H1 (cell line): ENCODE data around the gene MAML3.

Source experiments
- EZH2 ChIP-seq: fragments of 200-600 bp; sonication (generic); IDR thresholded peaks from 2 replicates; pipeline ENCODE4 v1.7.1; 2012; ENCODE audit warnings: low read depth, mild to moderate bottlenecking, moderate library complexity, low read length, inconsistent platforms; ENCODE audit not compliant: severe bottlenecking
- TF ChIP-seq, protein P1 (sequence below), 3 experiments: IDR thresholded peaks; 1 replicate in 2 of 3; 2 replicates in 1 of 3; pipeline versions ENCODE4 v1.5.1 to v1.6.1; 2011; ENCODE audit warnings: low read length in 3 of 3, mild to moderate bottlenecking in 3 of 3, inconsistent platforms in 2 of 3, low read depth in 1 of 3, moderate library complexity in 1 of 3; ENCODE audit not compliant: insufficient read depth in 1 of 3; ENCODE audit errors: control extremely low read depth in 1 of 3

DNA sequence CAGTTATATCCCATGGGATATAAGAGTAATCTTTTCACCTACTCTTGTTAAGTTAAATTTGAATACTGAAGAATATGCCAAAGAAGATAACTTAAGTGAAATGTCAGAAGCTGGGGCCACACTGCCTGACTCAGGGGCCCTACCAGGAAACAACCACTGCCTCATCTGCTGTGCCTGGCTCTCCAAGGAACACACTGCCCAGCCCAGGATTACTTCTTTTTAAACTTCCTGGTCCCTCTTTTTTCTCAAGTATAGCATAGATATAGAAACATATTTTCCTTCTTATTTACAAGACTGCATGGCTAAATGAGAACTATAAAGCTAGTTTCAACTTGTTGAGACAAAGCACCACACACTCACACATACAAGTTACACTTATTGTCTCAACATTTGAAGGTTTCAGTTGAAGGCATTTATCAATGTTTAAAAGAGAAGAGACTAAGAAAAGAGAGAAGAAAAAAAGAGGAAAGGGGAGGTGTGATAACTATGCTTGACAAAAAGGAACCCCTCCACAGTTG, 45.2 kb downstream of the MAML3 start:
- no peak for TF ChIP-seq EZH2
- TF ChIP-seq, protein P1, sequence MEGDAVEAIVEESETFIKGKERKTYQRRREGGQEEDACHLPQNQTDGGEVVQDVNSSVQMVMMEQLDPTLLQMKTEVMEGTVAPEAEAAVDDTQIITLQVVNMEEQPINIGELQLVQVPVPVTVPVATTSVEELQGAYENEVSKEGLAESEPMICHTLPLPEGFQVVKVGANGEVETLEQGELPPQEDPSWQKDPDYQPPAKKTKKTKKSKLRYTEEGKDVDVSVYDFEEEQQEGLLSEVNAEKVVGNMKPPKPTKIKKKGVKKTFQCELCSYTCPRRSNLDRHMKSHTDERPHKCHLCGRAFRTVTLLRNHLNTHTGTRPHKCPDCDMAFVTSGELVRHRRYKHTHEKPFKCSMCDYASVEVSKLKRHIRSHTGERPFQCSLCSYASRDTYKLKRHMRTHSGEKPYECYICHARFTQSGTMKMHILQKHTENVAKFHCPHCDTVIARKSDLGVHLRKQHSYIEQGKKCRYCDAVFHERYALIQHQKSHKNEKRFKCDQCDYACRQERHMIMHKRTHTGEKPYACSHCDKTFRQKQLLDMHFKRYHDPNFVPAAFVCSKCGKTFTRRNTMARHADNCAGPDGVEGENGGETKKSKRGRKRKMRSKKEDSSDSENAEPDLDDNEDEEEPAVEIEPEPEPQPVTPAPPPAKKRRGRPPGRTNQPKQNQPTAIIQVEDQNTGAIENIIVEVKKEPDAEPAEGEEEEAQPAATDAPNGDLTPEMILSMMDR (IDR thresholded peaks at IDR 0.05; ENCODE audit: control extremely low read depth in 1 of 3, insufficient read depth in 1 of 3, low read depth in 1 of 3, low read length in 3 of 3) = no peak
